HepG2 (cell line): ENCODE data around the gene PPP1R16B. TPM values are rescaled to one million over a fixed set of nuclear protein-coding genes. Genes with fewer than 3 reads are reported as not detected.

ENCODE experiments used
- ATAC-seq: fragments of 200-7000 bp; cut with Tn5 transposase; 3 replicates; pipeline ENCODE4 v1.9.1; 2020; ENCODE audit warnings: mild to moderate bottlenecking, moderate library complexity
- BruUV-seq: library from RNA; stranded (reverse); fragments of 400-500 nt; replicated peaks from 2 replicates; lab custom pipeline; 2021; lab: Mats Ljungman, UMichigan
- CTCF ChIA-PET: fragments of 300-600 bp; formaldehyde crosslinking; extraction: SDS; loops from one replicate; lab custom pipeline; 2021; ENCODE audit warnings: low total read pairs, inconsistent platforms, low intra/inter-chr PET ratio; lab: Yijun Ruan, JAX
- POLR2A ChIA-PET: fragments of 350-600 bp; sonication (Branson Sonifier 250); formaldehyde crosslinking; loops from one replicate; lab custom pipeline; 2020; ENCODE audit warnings: antibody characterized with exemption, inconsistent platforms; lab: Yijun Ruan, JAX
- DNase-seq: peaks from one replicate; pipeline ENCODE4 v3.0.0-alpha.2; 2015; ENCODE audit warnings: low spot score
- FAIRE-seq: peaks from 3 replicates; lab custom pipeline; 2011; peaks lifted over from hg19 to GRCh38; lab: Jason Lieb, UNC
- H2AFZ ChIP-seq: one replicate; pipeline ENCODE4 v1.6.1; 2011; ENCODE audit warnings: low read length, inconsistent platforms
- H3K27ac ChIP-seq: fragments of 300-600 bp; 3 replicates; pipeline ENCODE4 v1.8.0; 2011; ENCODE audit warnings: mixed run types, mild to moderate bottlenecking, mixed read lengths, low read length, inconsistent platforms; ENCODE audit not compliant: insufficient read depth; ENCODE audit errors: extremely low read length
- H3K27me3 ChIP-seq, 2 experiments: fragments of 200-600 bp in 1 of 2; 2 replicates in 1 of 2; 3 replicates in 1 of 2; pipeline versions ENCODE4 v1.6.0 to v1.8.0; 2011; ENCODE audit warnings: low read length in 2 of 2, mild to moderate bottlenecking in 2 of 2, moderate library complexity in 2 of 2, inconsistent platforms in 1 of 2; ENCODE audit not compliant: insufficient read depth in 2 of 2, control insufficient read depth in 1 of 2
- H3K36me3 ChIP-seq, 2 experiments: fragments of 200-600 bp in 1 of 2; replicated peaks in 1 of 2; 2 replicates in 1 of 2; 3 replicates in 1 of 2; pipeline versions ENCODE4 v1.5.1 to v1.8.0; 2011; ENCODE audit warnings: low read length in 2 of 2, inconsistent platforms in 1 of 2; ENCODE audit not compliant: insufficient read depth in 2 of 2, control insufficient read depth in 1 of 2
- H3K4me1 ChIP-seq: 2 replicates; pipeline ENCODE4 v1.5.1; 2012; ENCODE audit warnings: low read length, inconsistent platforms; ENCODE audit not compliant: insufficient read depth
- H3K4me2 ChIP-seq: 2 replicates; pipeline ENCODE4 v1.6.0; 2011; ENCODE audit warnings: low read depth, low read length, inconsistent platforms
- H3K4me3 ChIP-seq, 3 experiments: fragments of 200-600 bp in 1 of 3; sonication (generic), shearing (Covaris generic) in 1 of 3; replicated peaks in 1 of 3; 2 replicates each; pipeline ENCODE4 v1.5.1; 2011 to 2016; ENCODE audit warnings: low read length in 3 of 3, inconsistent platforms in 2 of 3, low read depth in 2 of 3, mild to moderate bottlenecking in 2 of 3, control low read depth in 1 of 3, mixed read lengths in 1 of 3; ENCODE audit not compliant: insufficient read depth in 1 of 3
- H3K79me2 ChIP-seq: one replicate; pipeline ENCODE4 v1.6.1; 2011; ENCODE audit warnings: low read length, inconsistent platforms; ENCODE audit not compliant: insufficient read depth
- H3K9ac ChIP-seq: 2 replicates; pipeline ENCODE4 v1.6.0; 2011; ENCODE audit warnings: mild to moderate bottlenecking, low read depth, low read length, inconsistent platforms; ENCODE audit not compliant: insufficient read depth
- H3K9me3 ChIP-seq: 2 replicates; pipeline ENCODE4 v1.5.1; 2012; ENCODE audit warnings: mild to moderate bottlenecking, low read length
- H4K20me1 ChIP-seq: 2 replicates; pipeline ENCODE4 v1.6.0; 2011; ENCODE audit warnings: inconsistent platforms, mild to moderate bottlenecking, low read length, moderate library complexity; ENCODE audit not compliant: insufficient read depth
- DMAP1 ChIP-seq: IDR thresholded peaks from 2 replicates; pipeline ENCODE4 v1.6.1; 2016
- DMTF1 ChIP-seq: sonication (generic); formaldehyde crosslinking; IDR thresholded peaks from 2 replicates; pipeline ENCODE4 v1.4.0; 2020; ENCODE audit warnings: mild to moderate bottlenecking, missing genetic modification reagents
- ETV5 ChIP-seq: IDR thresholded peaks from 2 replicates; pipeline ENCODE4 v1.6.1; 2018; ENCODE audit warnings: missing biosample characterization, missing genetic modification reagents, inconsistent platforms, borderline replicate concordance
- FOXA1 ChIP-seq, 2 experiments: fragments of 450-650 bp in 1 of 2; sonication (generic) in 1 of 2; formaldehyde crosslinking in 1 of 2; IDR thresholded peaks; 2 replicates each; pipeline versions ENCODE4 v1.4.0 to v1.6.1; 2016 to 2020; ENCODE audit warnings: missing genetic modification reagents in 1 of 2
- HES4 ChIP-seq: sonication (generic); formaldehyde crosslinking; IDR thresholded peaks from 2 replicates; pipeline ENCODE4 v1.9.0; 2021; ENCODE audit warnings: mild to moderate bottlenecking, missing genetic modification reagents, borderline replicate concordance
- HNF4G ChIP-seq, 2 experiments: sonication (generic) in 1 of 2; formaldehyde crosslinking in 1 of 2; IDR thresholded peaks; 2 replicates each; pipeline versions ENCODE4 v1.4.0 to v1.6.1; 2011 to 2020; ENCODE audit warnings: borderline replicate concordance in 2 of 2, low read depth in 2 of 2, mild to moderate bottlenecking in 2 of 2, low read length in 1 of 2, missing genetic modification reagents in 1 of 2, moderate library complexity in 1 of 2
- KAT2B ChIP-seq: fragments of 150-350 bp; IDR thresholded peaks from 2 replicates; pipeline ENCODE4 v1.6.1; 2014; ENCODE audit warnings: low read depth, low read length, borderline replicate concordance
- KAT7 ChIP-seq: IDR thresholded peaks from 2 replicates; pipeline ENCODE4 v1.6.1; 2018; ENCODE audit warnings: borderline replicate concordance, missing compliant biosample characterization
- PHF8 ChIP-seq: sonication (generic); formaldehyde crosslinking; IDR thresholded peaks from 2 replicates; pipeline ENCODE4 v1.5.0; 2020; ENCODE audit warnings: missing genetic modification reagents
- TOE1 ChIP-seq: sonication (generic); formaldehyde crosslinking; IDR thresholded peaks from 2 replicates; pipeline ENCODE4 v1.4.0; 2020; ENCODE audit warnings: mild to moderate bottlenecking, missing genetic modification reagents
- ZBTB25 ChIP-seq: IDR thresholded peaks from 2 replicates; pipeline ENCODE4 v1.6.1; 2018; ENCODE audit warnings: missing genetic modification reagents
- ZIK1 ChIP-seq: sonication (generic); formaldehyde crosslinking; IDR thresholded peaks from 2 replicates; pipeline ENCODE4 v1.5.0; 2020; ENCODE audit warnings: mild to moderate bottlenecking, low read depth, missing genetic modification reagents, borderline replicate concordance
- ZNF615 ChIP-seq: sonication (generic); formaldehyde crosslinking; IDR thresholded peaks from 2 replicates; pipeline ENCODE4 v1.5.0; 2020; ENCODE audit warnings: mild to moderate bottlenecking, missing genetic modification reagents, borderline replicate concordance
- ZNF724P ChIP-seq: sonication (generic); formaldehyde crosslinking; IDR thresholded peaks from 2 replicates; pipeline ENCODE4 v1.8.0; 2022; ENCODE audit warnings: missing genetic modification reagents, borderline replicate concordance
- WGBS: methylation state at CpG from one replicate; pipeline ENCODE4 v1.1.6; 2017; ENCODE audit warnings: low lambda C conversion rate; 5-methylcytosine and 5-hydroxymethylcytosine counted together
- in situ Hi-C: cut with HindIII; loops from 2 replicates; pipeline ENCODE4 v1.10.0; 2017; ENCODE audit warnings: low pct_unique_long_range_greater_than_20kb; ENCODE audit not compliant: extremely low pct_ligation_motif_present
- intact Hi-C: fragments of 100-400 bp; cut with micrococcal nuclease; formaldehyde crosslinking; loops from one replicate; pipeline ENCODE4 v1.10.0; 2022; ENCODE audit not compliant: unreplicated experiment
- polyA plus RNA-seq, 8 experiments: library from polyadenylated mRNA; depleted of rRNA in 3 of 8; stranded (reverse) in 7 of 8; unstranded in 1 of 8; fragments of >200 nt; fragmentation: Illumina TruSeq in 4 of 8; extraction: Trizol in 4 of 8; gene quantifications; 2 replicates each; pipeline versions ENCODE4 v1.2.1 to v1.2.3, GENCODE V29; 2011 to 2016; ENCODE audit warnings: low read depth in 4 of 8, missing spikeins in 1 of 8, mixed read lengths in 1 of 8; ENCODE audit not compliant: insufficient read depth in 1 of 8
- total RNA-seq, 5 experiments: library from RNA; depleted of rRNA; stranded (reverse); fragments of >200 nt; fragmentation: Illumina TruSeq; extraction: Trizol; gene quantifications; 2 replicates each; pipeline ENCODE4 v1.2.3, GENCODE V29; 2016; ENCODE audit warnings: low read depth in 1 of 5
- TF ChIP-seq, protein P1 (sequence below): sonication (generic); formaldehyde crosslinking; IDR thresholded peaks from 2 replicates; pipeline ENCODE4 v1.4.0; 2020; ENCODE audit warnings: missing genetic modification reagents, mild to moderate bottlenecking, borderline replicate concordance
- TF ChIP-seq, protein P2 (sequence below): sonication (generic); formaldehyde crosslinking; IDR thresholded peaks from 2 replicates; pipeline ENCODE4 v1.8.0; 2022; ENCODE audit warnings: mild to moderate bottlenecking, missing genetic modification reagents, moderate library complexity

PPP1R16B gene
- total and polyA plus RNA-seq, 2 of the 13 experiments (the other 11 are each of a cell fraction or from before 2014, with no cell fraction given): 0.02 to 0.11 TPM

DNA sequence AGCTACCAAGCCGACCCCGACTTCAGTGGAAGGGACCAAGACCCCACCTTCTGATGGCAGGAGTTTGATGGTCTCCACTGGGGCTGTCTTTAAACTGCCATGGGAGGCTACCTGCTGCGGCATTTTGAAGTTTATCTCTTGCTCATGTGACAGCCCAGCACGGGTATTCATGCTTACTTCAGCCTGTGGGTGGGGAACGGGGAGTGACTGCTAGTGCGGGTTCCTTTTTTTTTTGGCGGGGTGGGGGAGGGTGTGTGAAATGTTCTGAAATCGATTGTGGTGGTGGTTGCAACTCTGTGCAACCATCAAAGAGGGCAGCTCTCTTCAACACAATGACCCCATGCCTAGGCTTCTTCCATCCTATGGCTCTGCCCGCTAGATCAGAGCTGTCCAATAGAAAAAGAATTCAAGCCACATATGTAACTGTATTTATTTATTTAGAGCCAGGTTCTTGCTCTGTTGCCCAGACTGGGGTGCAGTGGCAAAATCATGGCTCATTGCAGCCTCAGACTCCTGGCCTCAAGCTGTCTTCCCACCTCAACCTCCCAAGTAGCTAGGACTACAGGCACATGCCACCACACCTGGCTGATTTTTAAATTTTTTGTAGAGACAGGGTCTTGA, 53.7 kb downstream of the PPP1R16B start:
- Histone ChIP-seq H3K79me2 (no peaks in the 10 kb centered on the region), H3K4me3 (no peak overlapping the region), H3K4me2 (no peak overlapping the region), H3K27ac (no peak overlapping the region), H3K36me3 (no peaks in the 10 kb centered on the region), H2AFZ (no peak overlapping the region), H3K9ac (no peak overlapping the region), H3K27me3 (peaks cover 0 to 9% of the 10 kb centered on the region in 2 experiments; a peak in 2 of 5 replicates), H3K4me1 (peaks cover 5% of the 10 kb centered on the region; the same call in 1 of the 2 replicates), H4K20me1 (no peaks in the 10 kb centered on the region), H3K9me3 (no peaks in the 10 kb centered on the region)
- CTCF ChIA-PET: no interaction called here
- 29% methylated on average over 8 of the region's 9 CpGs for WGBS
- in situ Hi-C loops: no loop called here
- no peak for DNase-seq
- no peak for TF ChIP-seq PHF8 (CRISPR knock-in tag)
- TF ChIP-seq, protein P1, sequence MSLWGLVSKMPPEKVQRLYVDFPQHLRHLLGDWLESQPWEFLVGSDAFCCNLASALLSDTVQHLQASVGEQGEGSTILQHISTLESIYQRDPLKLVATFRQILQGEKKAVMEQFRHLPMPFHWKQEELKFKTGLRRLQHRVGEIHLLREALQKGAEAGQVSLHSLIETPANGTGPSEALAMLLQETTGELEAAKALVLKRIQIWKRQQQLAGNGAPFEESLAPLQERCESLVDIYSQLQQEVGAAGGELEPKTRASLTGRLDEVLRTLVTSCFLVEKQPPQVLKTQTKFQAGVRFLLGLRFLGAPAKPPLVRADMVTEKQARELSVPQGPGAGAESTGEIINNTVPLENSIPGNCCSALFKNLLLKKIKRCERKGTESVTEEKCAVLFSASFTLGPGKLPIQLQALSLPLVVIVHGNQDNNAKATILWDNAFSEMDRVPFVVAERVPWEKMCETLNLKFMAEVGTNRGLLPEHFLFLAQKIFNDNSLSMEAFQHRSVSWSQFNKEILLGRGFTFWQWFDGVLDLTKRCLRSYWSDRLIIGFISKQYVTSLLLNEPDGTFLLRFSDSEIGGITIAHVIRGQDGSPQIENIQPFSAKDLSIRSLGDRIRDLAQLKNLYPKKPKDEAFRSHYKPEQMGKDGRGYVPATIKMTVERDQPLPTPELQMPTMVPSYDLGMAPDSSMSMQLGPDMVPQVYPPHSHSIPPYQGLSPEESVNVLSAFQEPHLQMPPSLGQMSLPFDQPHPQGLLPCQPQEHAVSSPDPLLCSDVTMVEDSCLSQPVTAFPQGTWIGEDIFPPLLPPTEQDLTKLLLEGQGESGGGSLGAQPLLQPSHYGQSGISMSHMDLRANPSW (CRISPR knock-in tag): no peak
- no peak for TF ChIP-seq ZBTB25
- no peak for TF ChIP-seq ZNF724P
- TF ChIP-seq KAT2B: no peak
- TF ChIP-seq ZIK1 (CRISPR knock-in tag): no peak
- no peak for TF ChIP-seq DMAP1 (CRISPR knock-in tag)
- no peak for TF ChIP-seq TOE1 (CRISPR knock-in tag)
- no peak for TF ChIP-seq ZNF615 (CRISPR knock-in tag)
- TF ChIP-seq HES4 (CRISPR knock-in tag): no peak
- no peak for TF ChIP-seq ETV5 (CRISPR knock-in tag)
- no peak for TF ChIP-seq DMTF1 (CRISPR knock-in tag)
- no peak for TF ChIP-seq HNF4G (IDR thresholded peaks at IDR 0.05; ENCODE audit: borderline replicate concordance, low read depth, low read length)
- no peak for TF ChIP-seq HNF4G (CRISPR knock-in tag; IDR thresholded peaks at IDR 0.05; ENCODE audit: borderline replicate concordance, low read depth)
- TF ChIP-seq FOXA1 (IDR thresholded peaks at IDR 0.05): no peak
- no peak for TF ChIP-seq FOXA1 (CRISPR knock-in tag; IDR thresholded peaks at IDR 0.05)
- no peak for TF ChIP-seq KAT7 (CRISPR knock-in tag)
- TF ChIP-seq, protein P2, sequence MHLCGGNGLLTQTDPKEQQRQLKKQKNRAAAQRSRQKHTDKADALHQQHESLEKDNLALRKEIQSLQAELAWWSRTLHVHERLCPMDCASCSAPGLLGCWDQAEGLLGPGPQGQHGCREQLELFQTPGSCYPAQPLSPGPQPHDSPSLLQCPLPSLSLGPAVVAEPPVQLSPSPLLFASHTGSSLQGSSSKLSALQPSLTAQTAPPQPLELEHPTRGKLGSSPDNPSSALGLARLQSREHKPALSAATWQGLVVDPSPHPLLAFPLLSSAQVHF: no peak
- intact Hi-C loops: no loop called here
- POLR2A ChIA-PET: no interaction called here
- ATAC-seq: no peak
- no TSS peak for BruUV-seq
- FAIRE-seq: no peak
